HG02678 (cell line): ENCODE data around the gene GPR152.

Experiments used
- ATAC-seq: cut with Tn5 transposase; IDR thresholded peaks from one replicate; pipeline ENCODE4 v1.9.1; 2021; ENCODE audit warnings: mild to moderate bottlenecking, moderate library complexity; ENCODE audit not compliant: unreplicated experiment

Gene GPR152

GRCh38 chr11:67440229-67441097, 12.1 kb downstream of the GPR152 start:
- no peak for ATAC-seq

GRCh38 chr11:67439321-67440228, 13.0 kb downstream of the GPR152 start:
- ATAC-seq = no peak

GRCh38 chr11:67438158-67438902, 14.2 kb downstream of the GPR152 start:
- no peak for ATAC-seq

GRCh38 chr11:67437809-67438157, 14.7 kb downstream of the GPR152 start:
- no peak for ATAC-seq

DNA sequence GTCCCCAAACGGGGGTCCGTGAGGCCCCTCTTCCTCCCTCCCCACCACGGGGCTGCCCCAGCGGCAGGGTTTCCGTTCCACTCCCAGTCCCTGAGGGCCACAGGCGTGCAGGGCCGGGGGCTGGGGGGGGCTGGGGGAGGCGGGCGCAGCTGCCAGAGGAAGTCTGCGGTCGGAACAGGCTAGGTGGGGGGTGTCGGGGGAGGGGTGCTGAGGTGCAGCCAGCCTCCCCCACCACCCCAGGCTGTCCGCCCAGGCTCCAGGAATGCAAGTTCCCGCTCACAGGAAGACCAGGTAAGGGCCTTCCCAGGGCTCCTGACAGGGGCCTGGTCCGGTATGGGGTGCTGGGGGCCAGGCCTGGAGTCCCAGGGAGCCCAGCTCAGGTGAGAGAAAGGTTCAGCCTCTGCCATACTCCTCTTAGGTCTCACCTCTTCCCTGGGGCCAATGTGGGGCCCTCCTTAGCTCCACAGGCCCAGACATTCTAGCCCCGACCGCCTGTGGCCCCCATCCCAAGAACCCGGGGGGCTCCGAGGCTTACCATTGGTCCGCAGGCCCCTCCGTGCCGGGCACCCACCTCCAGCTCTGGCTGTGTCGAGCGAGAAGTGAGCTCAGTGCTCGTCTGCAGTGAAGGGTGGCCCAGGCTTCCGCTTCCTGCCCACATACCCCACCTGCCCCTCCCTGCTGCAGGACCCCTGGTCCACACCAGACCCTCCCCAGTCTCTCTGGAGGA, 15.3 kb downstream of the GPR152 start, which contains the start of gene PTPRCAP:
Gene PTPRCAP, minus strand, starts transcription at position 601 of the 727 bp plus-strand sequence. Its CDS starts 63 bp downstream, at position 538.
- peak; percentile 37 for ATAC-seq

GRCh38 chr11:67436459-67437081, 16.0 kb downstream of the GPR152 start:
- peak; percentile 30 for ATAC-seq

- ATAC-seq = no peak
Observed at GRCh38 chr11:67435727-67436458, 16.6 kb downstream of the GPR152 start.

DNA sequence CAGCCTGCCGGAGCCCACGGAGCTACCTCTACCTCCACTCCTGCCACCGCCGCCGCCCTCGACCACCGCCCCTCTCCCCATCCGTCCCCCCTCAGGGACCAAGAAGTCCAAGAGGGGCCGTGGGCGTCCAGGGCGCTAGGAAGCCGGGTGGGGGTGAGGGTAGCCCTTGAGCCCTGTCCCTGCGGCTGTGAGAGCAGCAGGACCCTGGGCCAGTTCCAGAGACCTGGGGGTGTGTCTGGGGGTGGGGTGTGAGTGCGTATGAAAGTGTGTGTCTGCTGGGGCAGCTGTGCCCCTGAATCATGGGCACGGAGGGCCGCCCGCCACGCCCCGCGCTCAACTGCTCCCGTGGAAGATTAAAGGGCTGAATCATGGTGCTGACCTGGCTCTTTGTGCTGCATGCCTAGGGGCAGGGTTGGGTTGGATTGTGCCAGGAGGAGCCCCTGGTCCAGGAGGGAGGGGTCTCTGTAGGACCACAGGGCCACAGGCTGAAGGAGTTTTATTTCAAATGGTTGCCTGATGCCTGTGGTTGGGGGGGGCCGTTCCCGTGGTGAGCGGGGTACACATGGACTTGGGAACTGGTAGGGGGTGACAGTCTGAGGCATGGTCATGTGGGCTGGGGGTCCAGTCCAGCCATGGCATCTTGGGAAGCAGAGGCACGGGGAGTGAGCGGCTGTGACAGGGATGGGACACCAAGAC, 17.4 kb downstream of the GPR152 start:
- no peak for ATAC-seq

GRCh38 chr11:67434395-67434881, 18.1 kb downstream of the GPR152 start:
- no peak for ATAC-seq

GRCh38 chr11:67433536-67434394, 18.8 kb downstream of the GPR152 start:
- no peak for ATAC-seq

DNA sequence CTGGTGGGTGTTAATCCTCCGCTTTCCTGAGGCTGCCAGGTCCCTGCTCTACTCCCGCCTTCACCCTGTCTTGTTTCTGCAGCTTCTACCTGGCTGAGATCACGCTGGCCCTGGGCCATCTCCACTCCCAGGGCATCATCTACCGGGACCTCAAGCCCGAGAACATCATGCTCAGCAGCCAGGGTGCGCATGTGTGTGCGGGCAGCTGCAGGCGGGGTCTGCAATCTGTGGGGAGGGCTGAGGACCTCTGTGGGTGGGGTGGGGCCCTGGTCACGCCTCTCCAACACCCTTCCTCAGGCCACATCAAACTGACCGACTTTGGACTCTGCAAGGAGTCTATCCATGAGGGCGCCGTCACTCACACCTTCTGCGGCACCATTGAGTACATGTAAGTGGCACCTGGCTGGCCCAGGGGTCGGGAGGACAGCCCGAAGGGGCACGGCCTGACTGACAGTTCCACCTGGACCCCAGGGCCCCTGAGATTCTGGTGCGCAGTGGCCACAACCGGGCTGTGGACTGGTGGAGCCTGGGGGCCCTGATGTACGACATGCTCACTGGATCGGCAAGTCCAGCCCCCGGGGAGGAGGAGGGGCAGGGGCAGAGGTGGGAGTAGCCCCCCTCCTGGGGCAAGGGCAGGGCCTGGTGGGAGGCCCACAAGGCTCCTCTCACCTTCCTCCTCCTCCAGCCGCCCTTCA, 19.7 kb downstream of the GPR152 start:
- no peak for ATAC-seq

GRCh38 chr11:67431346-67432249, 20.9 kb downstream of the GPR152 start:
- no peak for ATAC-seq

DNA sequence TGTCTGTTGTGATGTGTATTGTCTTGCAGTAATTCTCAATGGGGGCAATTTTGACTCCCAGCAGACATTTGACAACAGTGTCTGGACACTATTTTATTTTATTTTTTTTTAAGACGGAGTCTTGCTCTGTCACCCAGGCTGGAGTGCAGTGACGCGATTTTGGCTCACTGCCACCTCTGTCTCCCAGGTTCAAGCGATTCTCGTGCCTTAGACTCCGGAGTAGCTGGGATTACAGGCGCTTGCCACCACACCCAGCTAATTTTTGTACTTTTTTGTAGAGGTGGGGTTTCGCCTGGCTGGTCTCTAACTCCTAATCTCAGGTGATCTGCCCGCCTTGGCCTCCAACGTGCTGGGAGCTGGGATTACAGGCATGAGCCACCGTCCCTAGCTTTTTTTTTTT, 22.8 kb downstream of the GPR152 start:
- ATAC-seq = no peak

DNA sequence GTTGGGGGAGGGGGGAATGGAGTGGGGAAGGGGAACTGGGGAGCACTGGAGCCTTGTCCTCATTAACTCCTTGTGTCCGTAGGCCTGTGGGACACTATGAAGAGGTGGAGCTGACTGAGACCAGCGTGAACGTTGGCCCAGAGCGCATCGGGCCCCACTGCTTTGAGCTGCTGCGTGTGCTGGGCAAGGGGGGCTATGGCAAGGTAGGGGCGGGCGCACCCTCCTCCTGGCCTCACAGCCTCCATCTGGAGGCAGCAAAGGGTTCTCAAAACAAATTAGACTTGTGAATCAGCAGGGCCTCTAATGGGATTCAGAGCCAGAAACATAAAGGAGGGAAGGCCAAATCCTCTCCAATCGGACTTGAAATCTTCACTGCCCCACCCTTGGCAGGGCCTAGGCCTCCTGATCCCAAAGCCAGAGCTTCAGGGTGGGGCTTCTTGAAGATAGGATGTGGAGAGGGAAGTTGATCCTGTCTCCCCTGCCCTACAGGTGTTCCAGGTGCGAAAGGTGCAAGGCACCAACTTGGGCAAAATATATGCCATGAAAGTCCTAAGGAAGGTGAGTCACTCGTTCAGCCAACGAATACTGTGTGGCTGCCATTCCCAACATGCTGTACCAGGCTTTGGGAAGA, 23.4 kb downstream of the GPR152 start:
- ATAC-seq = no peak
